Lower lobe of right lung (tissue), 2 donors: ENCODE data around the gene HYAL2. TPM values are rescaled to one million over a fixed set of nuclear protein-coding genes. Genes with fewer than 3 reads are reported as not detected.
A peak's percentile ranks its signal among the peaks of the same experiment; 100 is the strongest.

ENCODE experiments used
- ATAC-seq, 2 donors: fragments of 200-7000 bp; cut with Tn5 transposase; one replicate each; pipeline ENCODE4 v1.9.1; 2020 to 2022; ENCODE audit warnings: mild to moderate bottlenecking in 2 of 2, moderate library complexity in 2 of 2
- DNase-seq: peaks from one replicate; pipeline ENCODE4 v3.0.0-alpha.2; 2020
- H3K27ac ChIP-seq: fragments of 200-600 bp; one replicate; pipeline ENCODE4 v1.8.0; 2022
- H3K27me3 ChIP-seq: fragments of 200-600 bp; one replicate; pipeline ENCODE4 v1.8.0; 2022; ENCODE audit warnings: low read depth
- H3K36me3 ChIP-seq: fragments of 200-600 bp; one replicate; pipeline ENCODE4 v1.8.0; 2022; ENCODE audit warnings: mild to moderate bottlenecking
- H3K4me1 ChIP-seq: fragments of 200-600 bp; one replicate; pipeline ENCODE4 v1.8.0; 2022
- H3K4me3 ChIP-seq: fragments of 200-600 bp; one replicate; pipeline ENCODE4 v1.8.0; 2022; ENCODE audit warnings: mild to moderate bottlenecking
- H3K9me3 ChIP-seq: fragments of 200-600 bp; one replicate; pipeline ENCODE4 v1.8.0; 2022
- intact Hi-C: fragments of 100-400 bp; cut with DNase I; formaldehyde crosslinking; loops from one replicate; pipeline ENCODE4 v1.11.0; 2022
- long read RNA-seq: library from polyadenylated mRNA; unstranded; transcript quantifications from one replicate; pipeline ENCODE4 v2.0.0, GENCODE V29; 2021
- total RNA-seq: library from RNA; stranded (reverse); fragmentation: NEBNext Ultra II Directional; extraction: Animal tissue kit (Norgen Biotek cat#: 25700); gene quantifications from one replicate; pipeline ENCODE4 v1.2.1, GENCODE V29; 2021
- TF ChIP-seq, protein P1 (sequence below): fragments of 200-600 bp; IDR thresholded peaks from one replicate; pipeline ENCODE4 v1.8.0; 2022; ENCODE audit warnings: antibody characterized with exemption, mild to moderate bottlenecking
- donor health status: DM: no; HTN: yes; CAD: no; lungs with severe emphysema.

The HYAL2 gene, protein sequence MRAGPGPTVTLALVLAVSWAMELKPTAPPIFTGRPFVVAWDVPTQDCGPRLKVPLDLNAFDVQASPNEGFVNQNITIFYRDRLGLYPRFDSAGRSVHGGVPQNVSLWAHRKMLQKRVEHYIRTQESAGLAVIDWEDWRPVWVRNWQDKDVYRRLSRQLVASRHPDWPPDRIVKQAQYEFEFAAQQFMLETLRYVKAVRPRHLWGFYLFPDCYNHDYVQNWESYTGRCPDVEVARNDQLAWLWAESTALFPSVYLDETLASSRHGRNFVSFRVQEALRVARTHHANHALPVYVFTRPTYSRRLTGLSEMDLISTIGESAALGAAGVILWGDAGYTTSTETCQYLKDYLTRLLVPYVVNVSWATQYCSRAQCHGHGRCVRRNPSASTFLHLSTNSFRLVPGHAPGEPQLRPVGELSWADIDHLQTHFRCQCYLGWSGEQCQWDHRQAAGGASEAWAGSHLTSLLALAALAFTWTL
- 155 TPM for total RNA-seq
- long read RNA-seq, full-length matches to known transcripts: 604 of 672 reads
- long read RNA-seq, partial matches to known transcripts: 40 of 672 reads
- long read RNA-seq, other reads (novel, unspliced or antisense): 28 of 672 reads

DNA sequence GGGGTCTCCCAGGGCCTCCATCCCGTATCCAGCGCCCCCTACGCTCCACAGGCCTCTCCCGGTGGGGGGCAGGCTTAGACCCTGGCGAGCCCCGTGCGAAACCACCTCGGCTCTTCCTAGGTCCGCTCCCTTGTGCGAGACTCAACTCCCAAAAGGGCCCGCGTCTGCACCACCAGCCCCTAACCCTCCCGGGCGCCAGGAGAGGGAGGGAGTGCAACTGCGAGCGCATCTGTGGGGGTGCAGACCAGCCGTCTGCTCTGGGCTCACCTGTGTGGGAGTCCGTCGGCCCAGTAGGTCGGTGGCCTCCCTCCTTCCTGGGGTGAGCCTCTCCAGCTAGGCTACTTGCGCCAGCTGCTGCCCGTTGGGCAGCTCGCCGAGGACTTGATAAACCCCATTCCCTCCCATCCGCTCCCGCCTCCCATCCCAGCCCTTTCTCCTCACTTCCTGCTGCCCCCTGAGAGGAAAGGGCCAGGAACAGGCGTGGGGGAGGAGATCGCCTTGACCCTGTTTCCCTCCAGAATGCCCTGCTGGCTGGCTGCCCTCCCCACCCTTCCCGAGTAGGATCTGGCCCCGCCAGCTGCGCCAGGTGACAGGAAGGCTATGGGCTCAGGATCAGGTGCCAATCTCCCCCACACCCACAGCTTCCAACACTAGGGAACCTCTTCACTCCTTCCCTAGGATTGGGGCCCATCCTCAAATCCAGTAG, at the start of gene HYAL2:
TSS of gene HYAL2 (minus strand) at position 360 of the 706 bp plus-strand sequence. CDS start 2,256 bp downstream, outside the sequence.
- DNase-seq (peak; percentile 77), ATAC-seq (peak in 1 of 2 donors; percentile 15)
- Histone ChIP-seq H3K36me3 (peaks cover 43% of the 10 kb centered on the region), H3K4me3 (peak within 1 kb of the TSS; percentile 91), H3K27ac (peak within 1 kb of the TSS; percentile 98), H3K9me3 (no peaks in the 10 kb centered on the region), H3K4me1 (peaks cover 85% of the 10 kb centered on the region), H3K27me3 (no peaks in the 10 kb centered on the region)
- intact Hi-C loops: no loop called here
- TF ChIP-seq, protein P1, sequence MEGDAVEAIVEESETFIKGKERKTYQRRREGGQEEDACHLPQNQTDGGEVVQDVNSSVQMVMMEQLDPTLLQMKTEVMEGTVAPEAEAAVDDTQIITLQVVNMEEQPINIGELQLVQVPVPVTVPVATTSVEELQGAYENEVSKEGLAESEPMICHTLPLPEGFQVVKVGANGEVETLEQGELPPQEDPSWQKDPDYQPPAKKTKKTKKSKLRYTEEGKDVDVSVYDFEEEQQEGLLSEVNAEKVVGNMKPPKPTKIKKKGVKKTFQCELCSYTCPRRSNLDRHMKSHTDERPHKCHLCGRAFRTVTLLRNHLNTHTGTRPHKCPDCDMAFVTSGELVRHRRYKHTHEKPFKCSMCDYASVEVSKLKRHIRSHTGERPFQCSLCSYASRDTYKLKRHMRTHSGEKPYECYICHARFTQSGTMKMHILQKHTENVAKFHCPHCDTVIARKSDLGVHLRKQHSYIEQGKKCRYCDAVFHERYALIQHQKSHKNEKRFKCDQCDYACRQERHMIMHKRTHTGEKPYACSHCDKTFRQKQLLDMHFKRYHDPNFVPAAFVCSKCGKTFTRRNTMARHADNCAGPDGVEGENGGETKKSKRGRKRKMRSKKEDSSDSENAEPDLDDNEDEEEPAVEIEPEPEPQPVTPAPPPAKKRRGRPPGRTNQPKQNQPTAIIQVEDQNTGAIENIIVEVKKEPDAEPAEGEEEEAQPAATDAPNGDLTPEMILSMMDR: no peak

- Histone ChIP-seq H3K27ac (no peak overlapping the region), H3K4me3 (no peak overlapping the region), H3K27me3 (no peaks in the 10 kb centered on the region), H3K4me1 (no peaks in the 10 kb centered on the region), H3K9me3 (no peaks in the 10 kb centered on the region), H3K36me3 (peaks cover 7% of the 10 kb centered on the region)
- DNase-seq (no peak), ATAC-seq (no peak)
- TF ChIP-seq, protein P1: no peak
- intact Hi-C loops: no loop called here
Observed at GRCh38 chr3:50371133-50371685, 48.7 kb upstream of the HYAL2 start.

GRCh38 chr3:50370594-50370993, 48.0 kb upstream of the HYAL2 start:
- intact Hi-C loops: no loop called here
- H3K4me3 ChIP-seq: no peak overlapping the region
- DNase-seq (no peak), ATAC-seq (no peak)
- H3K9me3 ChIP-seq: no peaks in the 10 kb centered on the region
- TF ChIP-seq, protein P1: no peak
- no peak overlapping the region for H3K27ac ChIP-seq
- no peaks in the 10 kb centered on the region for H3K27me3 ChIP-seq
- H3K36me3 ChIP-seq: peaks cover 11% of the 10 kb centered on the region
- peaks cover 2% of the 10 kb centered on the region for H3K4me1 ChIP-seq

- no peaks in the 10 kb centered on the region for H3K9me3 ChIP-seq
- TF ChIP-seq, protein P1: no peak
- intact Hi-C loops: no loop called here
- ATAC-seq: no peak
- no peaks in the 10 kb centered on the region for H3K27me3 ChIP-seq
- no peak overlapping the region for H3K4me3 ChIP-seq
- H3K4me1 ChIP-seq: peaks cover 12% of the 10 kb centered on the region
- peaks cover 11% of the 10 kb centered on the region for H3K36me3 ChIP-seq
- H3K27ac ChIP-seq: no peak overlapping the region
- no peak for DNase-seq
Observed at GRCh38 chr3:50369012-50369670, 46.6 kb upstream of the HYAL2 start.

DNA sequence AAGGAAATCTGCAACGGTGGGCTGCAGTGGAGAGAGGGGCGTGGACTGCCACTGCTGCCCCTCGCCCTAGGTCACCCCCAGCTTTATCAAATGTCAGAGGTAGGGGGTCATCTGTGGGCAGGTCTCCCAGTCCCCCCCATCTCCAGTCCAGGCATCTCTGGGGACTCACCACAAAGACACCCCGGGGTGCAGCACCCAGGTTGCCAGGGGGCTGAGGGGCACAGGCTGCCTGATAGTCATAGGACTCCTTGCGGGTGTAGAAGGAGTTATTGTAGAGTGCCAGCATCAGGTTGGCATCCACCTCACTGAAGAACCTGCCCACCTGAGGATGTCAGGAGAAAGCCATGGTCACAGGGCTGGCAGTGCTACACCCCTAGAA, 43.3 kb upstream of the HYAL2 start:
- H3K27ac ChIP-seq: peak overlapping the region; percentile 49
- ATAC-seq: no peak
- intact Hi-C loops: no loop called here
- TF ChIP-seq, protein P1: no peak
- no peaks in the 10 kb centered on the region for H3K9me3 ChIP-seq
- peaks cover 11% of the 10 kb centered on the region for H3K36me3 ChIP-seq
- DNase-seq: no peak
- peak overlapping the region; percentile 61 for H3K4me3 ChIP-seq
- H3K27me3 ChIP-seq: no peaks in the 10 kb centered on the region
- peaks cover 12% of the 10 kb centered on the region for H3K4me1 ChIP-seq
